ENCODE data around the gene IGIP.
"Not testable (repeated sequence)": the region's sequence is repeated elsewhere in the genome, so short reads cannot be mapped to it uniquely, and the experiment has no call there.

The IGIP gene

DNA sequence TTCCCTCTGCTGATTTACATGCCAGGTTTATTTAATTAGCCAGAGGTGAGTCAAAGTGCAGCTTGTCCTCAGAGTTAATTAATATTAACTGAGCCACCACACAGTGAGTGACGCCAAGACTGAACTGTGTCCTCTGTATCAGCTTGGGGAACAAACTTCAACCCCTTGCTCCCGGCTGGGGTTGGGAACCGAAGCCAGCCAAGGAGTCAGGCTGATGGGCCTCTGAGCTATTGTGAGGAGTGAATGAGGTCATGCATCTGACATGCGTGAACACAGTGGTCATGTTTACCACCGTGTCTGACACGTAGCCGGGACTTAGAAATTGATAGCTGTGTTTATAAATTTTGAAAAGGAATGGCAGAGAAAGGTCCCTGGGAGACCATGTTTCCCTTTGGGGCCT is 17.1 kb downstream of the IGIP start:
- DNase-seq = no peak

DNA sequence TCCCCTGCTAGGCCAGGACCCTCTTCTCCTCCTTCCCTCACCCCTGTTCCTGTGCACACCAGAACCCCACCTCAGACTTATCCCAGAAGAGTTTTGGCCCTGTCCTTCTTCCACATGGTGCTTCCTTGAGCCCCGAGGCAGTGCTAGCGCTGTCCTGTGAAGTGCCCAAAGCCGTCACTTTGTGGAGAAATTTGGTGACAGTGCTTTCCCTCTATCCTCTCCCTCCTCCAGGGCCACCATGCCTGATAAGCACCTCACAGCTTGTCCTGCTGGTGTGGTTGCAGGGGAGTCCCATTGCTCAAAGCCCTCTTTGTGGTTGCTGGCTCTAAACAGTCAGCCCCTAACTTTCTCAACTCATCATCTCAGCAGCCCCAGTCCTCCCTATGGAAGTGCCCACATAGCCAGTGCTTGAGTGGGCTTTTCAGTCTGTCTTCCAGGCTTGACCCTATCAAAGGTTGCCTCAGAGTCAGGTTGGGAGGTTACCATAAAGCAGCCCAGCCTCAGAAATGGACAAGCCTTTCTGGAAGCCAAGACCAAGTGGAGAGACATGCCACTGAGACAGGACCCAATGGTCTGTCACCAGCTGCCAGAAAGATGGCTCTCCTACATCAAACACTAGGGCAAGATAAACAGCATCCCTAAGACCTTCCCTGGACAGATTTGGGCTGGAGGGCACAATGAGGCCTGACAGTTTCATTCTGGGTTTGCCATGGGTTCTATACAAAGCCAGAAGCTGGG is 18.0 kb downstream of the IGIP start:
- no peak for DNase-seq

DNA sequence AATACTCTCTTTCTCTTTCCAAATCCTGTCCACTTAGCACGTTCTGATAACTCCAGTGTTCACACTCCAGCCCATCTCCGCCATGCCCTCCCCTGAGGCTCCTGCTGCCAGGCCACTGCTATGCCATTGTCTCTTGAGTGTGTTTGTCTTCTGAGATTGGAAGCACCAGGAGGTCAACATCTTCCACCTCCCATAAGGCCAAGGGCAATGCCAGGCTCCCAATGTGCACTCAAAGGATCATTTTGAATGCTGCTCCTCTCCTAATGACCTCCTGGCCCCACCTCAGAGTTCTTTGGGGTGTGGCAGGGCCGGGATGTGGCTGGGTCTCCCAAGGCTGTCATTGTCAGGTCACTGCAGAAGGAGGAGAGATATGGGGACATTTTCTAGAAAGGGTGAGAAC is 19.5 kb downstream of the IGIP start:
- no peak for DNase-seq

DNA sequence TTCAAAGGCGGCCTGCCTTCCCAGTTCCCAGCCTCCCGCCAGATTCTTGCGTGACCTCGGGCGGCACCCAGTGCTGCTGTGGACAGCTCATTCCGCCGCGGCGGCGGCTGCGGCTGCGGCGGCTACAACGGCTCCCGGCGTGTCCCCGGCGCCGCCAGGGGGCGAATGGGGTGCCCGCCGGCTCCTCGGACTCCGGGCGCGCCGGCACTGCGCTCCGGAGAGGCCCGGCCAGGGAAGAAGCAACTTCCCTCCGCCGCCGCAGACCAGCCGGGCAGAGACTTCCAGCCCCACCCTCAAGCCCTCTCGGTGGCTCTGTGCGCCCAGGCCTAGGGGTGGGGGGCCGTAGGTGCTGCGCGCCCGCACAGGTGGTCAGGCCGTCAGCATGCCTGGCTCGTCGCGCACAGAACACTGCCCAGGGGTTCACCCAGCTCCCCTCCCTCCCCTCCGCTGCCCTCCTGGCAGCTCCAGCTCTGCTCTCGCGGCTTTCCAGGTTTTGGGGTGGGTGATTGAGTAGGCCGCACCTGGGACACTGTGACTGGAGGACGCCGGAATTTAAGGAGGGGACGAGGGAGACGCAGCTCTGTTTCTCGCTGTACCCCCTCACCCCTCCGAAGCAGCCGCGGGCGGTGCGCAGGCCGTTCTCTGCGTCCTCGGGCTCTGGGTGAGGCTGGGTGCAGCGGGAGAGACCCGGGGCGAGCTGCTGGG is 20.2 kb downstream of the IGIP start:
- DNase-seq = peak; percentile 78

DNA sequence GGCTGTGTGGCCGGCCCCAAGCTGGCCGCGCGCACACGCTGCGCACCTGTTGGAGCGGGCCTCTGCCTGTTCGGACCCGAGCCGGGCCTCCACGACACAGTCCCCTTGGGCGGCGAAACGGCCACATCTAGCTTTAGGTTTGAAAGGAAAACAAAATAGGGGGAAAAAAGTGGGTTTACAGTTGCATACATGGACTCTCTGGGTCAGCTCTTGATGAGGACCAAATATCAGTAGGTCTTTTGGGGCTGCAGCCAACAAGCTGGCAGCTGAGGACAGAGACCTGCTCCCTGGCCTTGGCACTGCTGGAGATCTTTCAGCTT is 20.7 kb downstream of the IGIP start:
- no peak for DNase-seq

DNA sequence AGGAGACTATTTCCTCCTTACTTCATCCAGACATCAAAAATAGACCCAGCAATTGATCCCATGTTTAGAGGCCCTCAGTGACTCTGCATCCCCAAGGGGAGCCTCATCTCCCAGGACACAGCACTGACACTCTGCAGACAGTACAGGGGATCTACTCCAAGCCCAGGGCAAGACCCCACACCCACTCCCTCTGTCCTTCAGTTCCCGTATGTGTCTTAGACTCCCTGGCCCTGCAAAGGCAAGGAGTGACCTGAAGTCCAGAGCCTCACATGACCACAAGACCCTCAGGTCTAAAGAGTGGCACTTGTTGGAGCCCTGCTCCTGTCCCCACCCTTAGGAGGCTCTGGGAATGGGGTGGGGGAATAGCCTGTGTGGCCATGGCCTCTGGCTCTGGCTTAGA is 21.7 kb downstream of the IGIP start:
- DNase-seq = no peak

DNA sequence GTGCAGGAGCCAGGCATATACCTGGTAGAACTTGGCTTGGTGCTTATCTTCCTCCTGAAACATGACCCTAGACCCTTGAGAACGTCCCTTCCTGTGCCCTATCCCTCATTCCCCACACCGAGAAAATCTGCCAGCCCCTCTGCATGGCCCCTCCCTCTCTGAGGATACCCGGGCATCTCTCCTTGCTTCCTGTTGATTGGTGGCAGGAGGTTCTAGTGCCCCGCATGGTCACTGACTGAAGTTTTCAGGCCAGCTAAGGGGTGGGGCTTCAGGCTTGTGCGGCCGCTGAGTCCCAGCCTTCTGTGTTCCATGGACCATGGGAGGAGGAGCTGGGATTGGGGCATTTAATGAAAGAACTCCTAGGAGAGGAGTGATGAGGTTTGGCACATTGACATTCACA is 22.8 kb downstream of the IGIP start:
- DNase-seq = peak; percentile 44

DNA sequence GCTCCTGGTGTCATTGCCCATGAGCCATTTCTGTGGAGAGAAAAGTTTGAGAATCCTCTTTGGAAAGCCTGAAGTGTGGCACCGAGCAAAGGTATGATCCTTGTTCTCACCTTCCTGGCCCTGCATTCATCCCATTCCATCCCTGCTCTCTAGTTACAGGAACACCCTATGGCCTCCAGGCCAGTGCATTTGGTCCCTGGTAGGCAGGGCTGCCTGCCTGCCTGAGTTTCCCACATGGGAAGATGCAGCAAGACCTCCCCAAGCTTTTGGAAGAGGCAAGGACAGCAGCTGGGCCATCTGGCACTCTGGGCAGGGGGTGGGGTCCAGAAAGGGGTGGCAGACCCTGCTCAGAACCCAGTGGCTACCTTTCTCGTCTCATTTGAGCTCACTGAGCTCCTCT is 24.5 kb downstream of the IGIP start:
- no peak for DNase-seq

DNA sequence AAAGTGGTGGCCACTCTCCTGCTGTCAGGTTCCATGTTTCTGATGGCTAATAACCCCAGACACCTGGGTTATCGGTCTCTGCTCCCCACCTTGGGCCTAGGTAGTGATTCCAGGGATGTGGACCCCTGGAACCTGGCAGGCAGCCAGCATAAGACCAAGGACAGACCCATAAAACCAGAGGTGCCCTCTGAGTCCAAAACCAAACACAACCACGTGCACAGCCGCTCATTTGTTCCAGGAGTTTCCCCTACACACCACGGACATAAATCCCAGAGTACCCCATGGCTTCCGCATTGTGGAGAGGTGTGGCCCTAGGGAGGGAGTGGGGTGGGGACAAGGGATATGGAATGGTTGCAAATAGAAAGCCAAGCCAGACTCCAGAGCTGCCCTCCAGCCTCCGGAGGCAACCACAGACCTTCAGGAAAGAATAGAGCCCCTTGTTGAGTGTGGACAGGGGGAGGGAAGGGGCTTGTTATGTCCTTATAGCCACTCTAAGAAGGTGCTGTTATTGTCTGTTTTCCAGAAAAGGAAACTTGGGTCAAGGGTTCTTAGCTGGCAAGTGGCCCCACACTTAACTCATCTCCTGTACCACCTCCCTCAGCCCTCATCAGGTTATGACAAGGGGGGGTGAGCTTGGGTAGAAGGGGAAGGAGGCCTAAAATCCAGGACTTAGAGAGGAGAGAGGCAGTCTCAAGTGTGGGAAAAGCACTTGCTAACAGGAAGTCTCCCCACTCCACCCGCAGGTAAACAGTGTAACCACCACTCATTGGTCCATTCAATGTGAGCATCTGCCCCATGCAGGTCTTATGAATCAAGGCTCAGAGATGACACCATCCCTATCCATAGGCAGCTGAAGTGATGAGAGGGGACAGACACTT is 25.6 kb downstream of the IGIP start:
- no peak for DNase-seq

DNA sequence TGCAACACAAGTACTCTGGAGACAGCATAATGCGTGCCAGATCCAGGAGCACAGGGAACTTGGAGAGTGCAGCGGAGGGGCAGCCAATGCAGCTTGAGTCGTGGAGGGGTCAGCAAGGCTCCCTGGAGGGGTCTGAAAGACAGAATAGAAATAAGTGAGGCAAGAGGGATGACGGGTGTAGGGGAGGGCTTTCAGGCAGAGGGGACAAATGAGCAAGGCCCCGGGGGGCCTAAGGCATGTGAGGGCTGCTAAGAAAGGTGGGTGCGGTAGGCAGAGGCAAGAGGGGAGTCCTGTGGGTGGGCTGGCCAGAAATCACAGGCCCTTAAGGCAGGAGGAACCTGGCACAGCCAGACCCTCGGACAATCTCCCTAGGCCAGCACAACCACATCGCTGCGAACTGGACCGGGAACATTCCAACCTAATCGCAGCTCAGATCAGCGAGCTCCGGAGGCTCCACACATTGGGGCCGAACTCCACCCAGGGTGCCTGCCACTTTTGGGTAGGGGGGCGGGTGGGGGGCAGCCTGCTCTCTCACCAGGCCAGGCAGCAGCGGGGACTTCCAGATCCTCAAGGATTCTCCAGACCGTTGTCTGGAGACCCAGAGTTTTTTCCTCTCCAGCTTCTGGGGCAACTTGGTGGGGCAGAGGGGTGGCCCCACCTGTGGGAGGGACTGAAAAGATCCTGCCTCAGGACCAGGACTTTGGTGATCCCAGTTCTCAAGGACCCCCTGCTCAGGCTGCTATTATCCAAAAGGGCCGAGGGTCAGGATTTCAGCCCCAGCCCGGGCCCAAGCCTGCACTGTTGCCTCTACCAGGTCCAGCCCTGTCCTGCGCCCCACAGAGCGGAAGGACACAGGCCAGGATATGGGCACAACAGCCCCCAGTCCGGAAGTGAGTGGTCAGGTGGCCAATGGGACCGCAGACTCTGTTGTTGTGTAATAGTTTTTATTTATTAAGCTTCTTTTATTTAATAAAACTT is 26.6 kb downstream of the IGIP start:
- no peak for DNase-seq

DNA sequence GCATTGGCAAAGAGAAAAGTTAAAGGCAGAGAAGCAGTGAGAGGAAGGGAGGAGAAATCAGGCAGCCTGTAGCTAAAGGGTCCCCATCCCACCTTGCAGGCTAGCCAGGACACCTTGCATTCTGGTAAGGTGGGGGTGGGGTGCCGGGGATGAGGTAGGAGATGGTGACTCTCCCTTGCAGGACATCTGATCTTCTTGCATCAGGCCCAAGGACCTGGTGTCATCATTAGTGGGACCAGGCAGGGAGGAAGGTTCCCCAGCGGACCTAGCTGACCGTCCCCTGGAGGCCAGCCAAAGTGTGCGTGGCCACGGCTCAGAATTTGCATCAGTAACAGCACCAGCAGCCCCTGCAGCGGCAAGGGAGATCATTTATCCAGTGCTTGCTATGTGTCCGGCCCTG is 27.5 kb downstream of the IGIP start:
- DNase-seq = no peak

DNA sequence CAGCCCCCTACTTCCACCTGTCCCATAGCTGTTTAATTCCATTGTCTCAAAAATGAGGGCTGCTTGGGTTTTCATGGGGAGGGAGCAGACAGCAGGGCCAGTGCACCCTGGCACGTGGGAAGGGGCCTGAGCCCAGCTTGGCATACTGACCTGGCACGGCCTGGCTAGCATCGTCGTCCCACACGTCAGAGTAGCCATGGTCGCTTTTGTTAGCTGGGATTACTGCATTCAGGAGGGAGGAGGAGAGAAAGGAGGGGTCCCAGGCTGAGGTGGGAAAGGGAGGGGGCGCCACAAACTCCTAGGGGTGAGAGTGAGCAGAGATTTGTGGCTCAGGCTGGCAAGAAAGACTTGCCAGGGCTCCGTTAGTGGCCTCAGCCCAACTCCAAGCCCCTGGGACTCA is 28.2 kb downstream of the IGIP start:
- no peak for DNase-seq

DNA sequence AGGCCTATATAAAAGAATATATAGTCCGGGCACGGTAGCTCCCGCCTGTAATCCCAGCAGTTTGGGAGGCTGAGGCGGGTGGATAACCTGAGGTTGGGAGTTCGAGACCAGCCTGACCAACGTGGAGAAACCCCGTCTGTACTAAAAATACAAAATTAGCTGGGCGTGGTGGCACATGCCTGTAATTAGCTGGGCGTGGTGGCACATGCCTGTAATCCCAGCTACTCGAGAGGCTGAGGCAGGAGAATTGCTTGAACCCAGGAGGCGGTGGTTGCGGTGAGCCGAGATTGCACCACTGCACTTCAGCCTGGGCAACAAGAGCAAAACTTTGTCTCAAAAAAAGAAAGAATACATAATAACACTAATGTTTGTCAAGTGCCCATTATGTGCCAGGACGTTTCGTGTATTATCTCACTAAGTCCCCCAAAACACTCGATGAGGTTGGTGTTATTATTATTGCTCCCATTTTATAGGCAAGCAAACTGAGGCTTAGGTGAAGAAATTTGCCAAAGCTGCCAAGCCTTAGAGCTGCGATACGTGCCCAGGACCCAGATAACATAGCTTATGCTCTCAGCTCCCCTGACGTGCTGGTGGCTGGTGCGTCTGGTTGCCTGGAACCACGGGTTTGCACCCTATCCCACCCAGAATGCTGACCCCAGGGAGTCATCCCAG is 29.1 kb downstream of the IGIP start:
- DNase-seq = not testable (repeated sequence)

DNA sequence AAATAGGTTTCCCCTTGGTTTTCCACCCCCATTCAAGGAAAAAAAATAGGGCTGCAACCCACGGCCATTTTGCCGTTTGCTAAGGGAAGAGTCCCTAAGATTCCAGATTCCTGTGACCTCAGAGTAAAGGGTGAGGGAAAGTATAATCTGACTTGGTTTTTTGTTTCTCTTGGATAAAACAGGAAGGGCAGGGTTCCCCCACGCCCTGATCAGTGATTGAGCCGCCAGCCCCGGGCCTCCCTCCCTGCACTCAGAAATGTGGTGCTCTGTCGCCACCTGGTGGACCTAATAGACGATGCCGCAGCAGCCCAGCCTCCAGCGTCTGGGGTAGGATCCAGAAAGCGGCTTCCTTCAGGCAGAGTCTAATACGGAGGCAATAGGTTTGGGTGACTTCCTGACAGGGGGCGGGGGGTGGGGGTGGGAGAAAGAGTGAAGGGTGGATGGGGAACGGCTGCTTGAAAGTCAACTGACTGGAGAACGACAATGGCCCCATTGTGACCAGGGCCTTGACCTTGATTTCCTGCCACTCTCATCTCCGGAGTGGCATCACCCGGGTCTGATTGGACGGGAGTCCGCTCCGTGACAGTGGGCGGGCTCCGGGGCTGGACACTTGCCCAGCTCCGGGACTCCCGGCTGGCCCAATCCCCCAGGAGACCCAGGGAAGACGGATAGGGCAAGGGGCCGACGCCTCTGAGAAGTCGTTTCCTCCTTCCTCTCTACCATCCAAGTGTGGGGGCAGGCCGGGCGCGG is 31.5 kb downstream of the IGIP start:
- DNase-seq = peak; percentile 78

DNA sequence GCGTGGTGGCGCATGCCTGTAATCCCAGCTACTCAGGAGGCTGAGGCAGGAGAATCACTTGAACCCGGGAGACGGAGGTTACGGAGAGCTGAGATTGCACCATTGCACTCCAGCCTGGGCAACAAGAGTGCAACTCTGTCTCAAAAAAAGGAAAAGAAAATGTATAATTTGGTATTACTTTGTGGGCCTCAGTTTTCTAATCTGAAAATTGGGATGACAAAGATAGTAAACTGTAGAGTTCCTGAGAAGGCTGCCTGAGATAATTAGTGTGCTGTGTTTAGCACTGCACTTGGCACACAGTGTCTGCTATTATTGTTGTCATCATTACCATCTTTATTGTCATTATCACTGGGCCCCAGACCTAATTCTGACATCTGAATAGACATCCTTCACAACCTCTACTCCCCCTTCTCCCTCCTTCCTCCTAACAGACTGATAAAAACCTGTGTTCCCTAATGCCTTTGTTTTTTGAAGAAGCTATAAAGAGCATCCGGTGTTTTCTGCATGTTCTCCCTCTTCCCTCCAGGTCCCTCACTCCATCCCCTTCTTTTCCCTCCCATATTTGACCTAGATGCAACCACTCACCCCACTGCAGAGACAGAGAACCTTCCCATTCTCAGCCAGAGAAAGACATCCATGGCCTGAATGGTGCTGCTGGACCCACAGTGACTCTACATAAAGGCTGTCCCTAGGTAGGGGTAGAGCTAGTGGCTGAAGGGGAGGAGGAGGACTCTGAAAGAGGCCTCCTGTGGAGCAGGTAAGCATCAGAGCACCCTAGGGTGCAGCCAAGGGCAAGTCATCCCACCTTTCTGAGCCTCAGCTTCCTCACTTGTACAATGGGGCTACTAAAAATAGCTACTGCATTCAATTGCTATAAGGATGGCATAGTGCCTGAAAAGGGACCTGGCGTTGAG is 33.5 kb downstream of the IGIP start:
- DNase-seq = no peak

DNA sequence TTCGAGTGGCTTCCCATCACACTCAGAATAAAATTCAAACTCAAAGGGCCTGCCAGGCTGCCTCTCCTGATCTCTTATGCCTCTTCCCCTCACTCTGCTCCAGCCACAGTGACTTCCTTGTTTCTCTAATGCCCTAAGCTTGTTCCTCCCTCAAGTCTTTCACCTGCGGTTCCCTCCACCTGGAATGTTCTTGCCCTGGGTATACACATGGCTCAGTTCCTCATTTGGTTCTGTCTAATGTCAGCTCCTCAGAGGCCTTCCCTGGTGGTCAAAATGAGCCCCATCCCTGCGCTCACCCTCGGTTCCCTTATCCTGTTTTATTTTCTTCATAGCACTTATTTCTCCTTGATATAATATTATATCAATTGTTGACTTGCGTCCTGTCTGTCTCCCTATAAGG is 36.5 kb downstream of the IGIP start:
- DNase-seq = no peak

DNA sequence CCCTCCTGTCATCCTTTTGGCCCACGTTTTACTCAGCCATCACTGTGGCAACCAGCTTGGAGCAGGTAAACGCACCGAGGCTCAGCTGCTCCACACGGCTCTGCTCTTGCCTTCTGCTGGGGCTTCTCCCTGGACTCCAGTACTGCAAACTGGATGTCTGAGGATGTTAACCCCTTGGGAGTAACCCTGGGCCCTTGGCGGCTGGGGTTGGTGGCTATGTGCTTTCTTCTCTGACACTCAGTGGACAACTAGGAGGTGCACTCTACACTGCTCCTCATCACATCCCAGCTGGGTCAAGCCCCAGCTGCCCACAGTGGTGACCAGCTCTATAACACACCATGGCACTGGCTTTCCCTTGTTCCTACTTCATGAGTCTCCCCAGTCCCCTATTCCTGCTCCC is 37.0 kb downstream of the IGIP start:
- DNase-seq = no peak

DNA sequence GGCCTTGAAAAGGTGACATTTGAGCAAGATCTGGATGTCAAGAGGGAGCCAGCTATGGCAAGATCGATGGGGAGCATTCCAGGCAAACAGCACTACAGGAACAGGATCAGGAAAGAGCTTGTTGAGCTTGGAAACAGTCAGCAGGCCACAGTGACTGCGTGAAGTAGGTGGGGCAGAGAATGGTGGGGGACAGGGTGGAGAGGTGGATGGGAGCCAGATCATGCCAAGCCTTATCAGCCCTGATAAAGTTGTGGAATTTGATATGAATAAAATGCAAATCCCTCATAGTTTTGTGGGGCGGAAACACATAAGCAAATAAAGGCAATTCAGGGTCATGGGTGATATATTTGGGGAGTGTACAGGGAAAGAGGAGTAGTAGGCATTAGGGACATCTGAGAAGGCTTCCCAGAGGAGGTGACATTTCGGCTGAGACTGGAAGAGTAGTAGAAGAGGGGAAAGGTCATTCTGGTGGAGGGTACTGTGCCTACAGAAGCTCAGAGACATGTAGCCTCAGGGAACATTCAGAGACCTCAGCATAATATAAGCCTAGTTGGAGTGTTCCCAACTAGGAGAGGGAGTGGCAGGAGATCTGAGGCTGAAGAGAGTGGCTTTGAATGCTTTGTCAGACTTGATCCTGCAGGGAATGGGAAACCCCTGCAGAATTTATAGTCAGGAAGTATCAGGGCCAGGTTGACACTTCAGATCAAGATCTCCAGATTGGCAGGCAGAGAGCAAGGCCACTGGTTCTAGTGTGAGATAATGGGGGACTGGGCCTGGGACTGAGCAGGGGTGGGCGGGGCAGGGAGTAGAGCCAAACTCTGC is 39.6 kb downstream of the IGIP start:
- no peak for DNase-seq

DNA sequence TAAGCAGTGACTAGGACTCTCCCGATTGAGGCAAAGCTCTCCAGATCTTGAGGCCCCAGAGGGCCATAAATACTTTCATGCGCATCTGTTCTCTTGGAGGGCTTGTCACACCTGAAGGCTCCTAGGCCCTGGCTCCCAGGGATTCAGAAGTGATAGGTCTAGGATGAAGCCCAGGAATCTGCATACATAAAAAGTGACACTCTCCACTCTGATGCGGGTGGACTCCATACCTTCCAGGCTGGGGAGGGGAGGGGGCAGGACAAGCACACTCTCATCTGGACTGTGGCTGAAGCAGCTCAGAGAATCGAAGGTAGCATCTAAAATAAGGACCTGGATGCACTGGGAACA is 40.2 kb downstream of the IGIP start:
- DNase-seq = no peak
